Brain microvascular endothelial cell (primary cell): Measurements from ENCODE around the gene NCBP1.

Experiments
- DNase-seq: peaks from one replicate; pipeline ENCODE4 v3.0.0-alpha.2; 2020
- H3K27ac ChIP-seq: fragments of 250-450 bp; sonication (Bioruptor Pico); 2 replicates; pipeline ENCODE4 v1.5.1; 2020; ENCODE audit warnings: mild to moderate bottlenecking, moderate library complexity
- H3K27me3 ChIP-seq: fragments of 250-450 bp; sonication (Bioruptor Pico); replicated peaks from 2 replicates; pipeline ENCODE4 v1.5.1; 2020; ENCODE audit warnings: mild to moderate bottlenecking
- H3K36me3 ChIP-seq: fragments of 250-450 bp; sonication (Bioruptor Pico); replicated peaks from 2 replicates; pipeline ENCODE4 v1.5.1; 2020; ENCODE audit warnings: mild to moderate bottlenecking
- H3K4me3 ChIP-seq: 2 replicates; pipeline ENCODE4 v1.5.1; 2011; ENCODE audit warnings: low read depth, mild to moderate bottlenecking, control low read depth, low read length, moderate library complexity
- CTCF ChIP-seq: IDR thresholded peaks from 2 replicates; pipeline ENCODE4 v1.5.1; 2011; ENCODE audit warnings: low read depth, mild to moderate bottlenecking, moderate library complexity, low read length, control low read depth, inconsistent platforms; ENCODE audit errors: missing control alignments
- in situ Hi-C: cut with HindIII; loops from 2 replicates; pipeline ENCODE4 v1.10.0; 2017; ENCODE audit warnings: low sequenced_read_pairs, low pct_ligation_motif_present

NCBP1 gene

DNA sequence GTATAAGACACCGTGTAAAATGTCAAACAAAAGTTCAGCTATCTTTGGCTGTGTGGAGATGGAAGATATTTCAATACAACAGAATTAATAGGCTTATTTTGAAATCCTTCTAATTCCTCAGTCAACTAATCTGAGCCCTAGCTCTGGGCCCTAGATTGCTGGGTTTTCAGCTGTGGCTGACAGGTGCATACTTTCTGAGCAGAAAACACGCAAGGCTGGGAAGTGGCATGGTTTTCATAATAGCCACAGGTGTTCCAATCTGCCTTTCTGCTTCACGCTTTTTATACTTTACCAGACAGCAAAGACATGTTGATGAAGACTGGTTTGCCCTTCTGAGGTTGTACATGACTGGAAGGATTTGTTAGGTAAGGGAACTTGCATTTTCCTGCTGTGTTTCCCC, 84.2 kb downstream of the NCBP1 start:
- no peak for TF ChIP-seq CTCF
- Histone ChIP-seq H3K27ac (no peak overlapping the region), H3K27me3 (no peaks in the 10 kb centered on the region), H3K36me3 (no peaks in the 10 kb centered on the region), H3K4me3 (no peak overlapping the region)
- DNase-seq, result no peak
- in situ Hi-C loops, result loop anchor here (25.0 kb wide), 1 partner anchor 194 kb away; the partner anchor contains the start of gene TRMO

DNA sequence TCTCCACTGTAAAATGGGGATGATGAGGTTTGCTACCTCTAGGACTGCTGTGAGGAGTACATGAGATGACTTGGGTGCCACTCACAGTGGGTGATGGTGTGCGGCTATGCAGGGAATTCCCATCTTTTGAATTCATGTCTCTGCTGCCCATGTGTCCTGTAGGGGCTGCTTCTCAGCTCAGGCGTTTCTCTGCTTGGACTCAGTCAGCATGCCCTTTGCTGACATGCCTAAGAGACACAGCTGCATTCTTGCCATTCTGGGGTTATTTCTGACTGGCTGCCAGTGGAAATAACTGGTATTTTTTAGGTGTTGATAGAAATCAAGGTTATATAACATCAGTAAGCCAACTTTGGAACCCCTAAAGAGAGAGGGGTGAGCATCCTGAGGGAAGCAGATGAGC, 87.8 kb downstream of the NCBP1 start:
- no peak for TF ChIP-seq CTCF
- H3K4me3 ChIP-seq, result no peak overlapping the region
- no peak overlapping the region for H3K27ac ChIP-seq
- in situ Hi-C loops, result loop anchor here (25.0 kb wide), 1 partner anchor 191 kb away; the partner anchor contains the start of gene TRMO
- H3K27me3 ChIP-seq, result peaks cover 11% of the 10 kb centered on the region
- no peaks in the 10 kb centered on the region for H3K36me3 ChIP-seq
- DNase-seq, result no peak

DNA sequence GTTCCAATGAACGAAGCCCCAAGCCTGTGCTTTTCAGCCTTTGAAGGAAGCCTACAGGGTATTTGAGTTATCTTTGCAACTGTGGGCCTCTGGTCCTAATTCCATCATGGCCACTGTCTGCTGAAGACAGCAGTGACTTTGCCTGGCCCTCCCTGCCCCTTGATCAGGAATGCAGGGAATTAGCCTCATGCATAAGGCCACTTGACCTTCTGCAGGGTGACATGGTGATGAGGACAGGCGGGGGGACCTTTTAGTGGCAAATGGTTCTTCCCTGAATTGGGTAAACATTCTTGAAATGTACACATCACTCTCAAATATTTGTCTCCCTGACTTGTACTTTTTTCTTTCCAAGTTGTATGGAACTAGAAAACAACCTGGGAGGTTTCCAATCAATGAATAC, 88.7 kb downstream of the NCBP1 start:
- no peak overlapping the region for H3K4me3 ChIP-seq

More for the DNA sequence above, 88.7 kb downstream of the NCBP1 start:
- no peak for TF ChIP-seq CTCF
- in situ Hi-C loops, result loop anchor here (25.0 kb wide), 1 partner anchor 190 kb away; the partner anchor contains the start of gene TRMO
- H3K27ac ChIP-seq, result no peak overlapping the region
- DNase-seq, result no peak
- H3K36me3 ChIP-seq, result no peaks in the 10 kb centered on the region
- peaks cover 11% of the 10 kb centered on the region for H3K27me3 ChIP-seq
